Left cardiac atrium (tissue), 4 donors: ENCODE data around the gene VIPR1. TPM values are rescaled to one million over a fixed set of nuclear protein-coding genes. Genes with fewer than 3 reads are reported as not detected.

Experiments
- ATAC-seq, 2 donors: fragments of 200-7000 bp; cut with Tn5 transposase; one replicate each; pipeline ENCODE4 v1.9.1; 2020; ENCODE audit warnings: mild to moderate bottlenecking in 2 of 2, moderate library complexity in 2 of 2
- DNase-seq: peaks from one replicate; pipeline ENCODE4 v3.0.0-alpha.2; 2020
- intact Hi-C, 2 donors: fragments of 100-400 bp; cut with DNase I; formaldehyde crosslinking; loops; one replicate each; pipeline versions ENCODE4 v1.14.1 to v1.15.1; 2022 to 2023
- total RNA-seq, 2 donors: library from RNA; stranded (reverse); fragmentation: NEBNext Ultra II Directional; extraction: Animal tissue kit (Norgen Biotek cat#: 25700); gene quantifications; one replicate each; pipeline ENCODE4 v1.2.1, GENCODE V29; 2021
- donor health status: DM: no; HTN: yes; CAD: no.
- donor health status: DM: no; HTN: yes; CAD: no; lungs with severe emphysema.
- donor health status: DM: yes; HTN: yes; CAD: no.
- donor health status: Dilated cardiomyopathy.

VIPR1 gene
- total RNA-seq, 2 donors from 2014 or later = 4.9 to 5.9 TPM

DNA sequence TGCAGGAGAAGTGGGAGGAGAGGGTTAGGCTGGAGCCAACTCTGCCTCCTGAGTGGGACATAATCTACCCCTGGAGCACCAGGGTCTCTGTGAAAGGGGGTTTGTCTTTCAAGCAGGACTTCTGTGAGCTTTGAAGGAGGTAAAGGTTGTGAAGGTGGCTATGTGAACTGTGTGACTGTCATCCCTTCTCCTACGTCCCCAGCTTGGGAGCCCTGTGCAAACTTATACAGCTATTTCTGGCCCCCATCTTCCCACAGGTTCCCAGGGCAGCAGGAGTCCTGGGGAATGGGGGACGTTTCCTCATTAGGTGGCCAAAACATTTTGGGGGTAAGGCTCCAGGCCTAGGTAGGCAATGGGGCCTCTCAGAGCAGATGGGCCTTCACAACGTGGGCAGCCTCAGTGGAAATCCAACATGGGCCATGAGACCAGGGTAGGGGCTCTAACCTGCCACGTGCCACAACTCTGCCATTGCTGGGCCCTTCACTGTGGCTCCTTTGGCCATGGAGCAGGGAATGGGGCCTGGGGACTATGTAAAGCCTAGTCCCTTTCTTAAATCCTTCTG is 3.5 kb downstream of the VIPR1 start:
- ATAC-seq (no peak), DNase-seq (no peak)
- intact Hi-C loops = no loop called here

DNA sequence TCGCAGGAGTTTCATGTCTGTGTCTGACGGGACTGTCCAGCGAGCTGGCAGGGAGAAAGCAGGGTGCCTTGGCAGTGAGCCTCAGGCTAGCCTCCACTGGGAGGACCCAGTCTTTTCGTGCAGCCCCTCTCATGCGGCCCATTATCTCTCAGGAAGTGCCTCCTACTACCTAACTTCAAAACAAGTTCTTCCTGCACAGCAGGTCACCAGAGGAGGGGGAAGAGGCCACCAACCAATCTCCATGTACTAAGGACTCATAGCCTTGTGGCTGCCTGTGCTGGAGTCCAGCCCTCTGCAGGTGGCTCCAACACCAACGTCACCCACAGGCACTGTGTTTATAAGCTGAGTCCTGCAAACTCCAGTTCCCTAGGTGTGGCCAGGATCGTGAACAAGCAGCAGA is 4.8 kb downstream of the VIPR1 start:
- ATAC-seq = no peak
- intact Hi-C loops = no loop called here
- DNase-seq = no peak

DNA sequence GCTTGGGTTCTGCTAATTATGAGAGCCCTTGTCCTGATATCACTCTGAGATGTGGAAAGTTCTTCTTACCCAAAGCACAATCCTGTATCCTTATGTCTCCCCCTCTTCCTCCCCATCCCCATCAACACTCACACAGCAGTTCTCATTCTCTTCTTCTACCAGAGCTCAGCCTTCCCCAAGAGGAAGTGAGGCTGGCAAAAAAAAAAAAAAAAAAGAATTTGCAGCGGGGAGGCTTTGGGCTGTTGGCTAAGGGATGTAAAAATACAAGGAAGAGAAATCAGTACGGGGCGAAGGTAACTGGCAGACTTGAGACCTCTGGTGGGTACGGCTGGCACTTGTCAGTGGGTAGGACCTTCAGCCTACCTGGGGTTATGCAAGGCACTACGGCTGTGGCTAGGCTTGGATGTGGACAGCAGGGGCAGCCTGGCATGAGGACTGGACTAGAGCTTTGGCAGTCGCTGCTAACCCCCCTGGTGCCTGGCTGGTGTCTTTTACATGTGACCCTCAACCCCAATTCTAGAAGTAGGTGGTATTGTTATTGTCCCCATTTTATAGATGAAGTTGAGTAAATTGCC is 5.4 kb downstream of the VIPR1 start:
- ATAC-seq (no peak), DNase-seq (no peak)
- intact Hi-C loops = no loop called here

DNA sequence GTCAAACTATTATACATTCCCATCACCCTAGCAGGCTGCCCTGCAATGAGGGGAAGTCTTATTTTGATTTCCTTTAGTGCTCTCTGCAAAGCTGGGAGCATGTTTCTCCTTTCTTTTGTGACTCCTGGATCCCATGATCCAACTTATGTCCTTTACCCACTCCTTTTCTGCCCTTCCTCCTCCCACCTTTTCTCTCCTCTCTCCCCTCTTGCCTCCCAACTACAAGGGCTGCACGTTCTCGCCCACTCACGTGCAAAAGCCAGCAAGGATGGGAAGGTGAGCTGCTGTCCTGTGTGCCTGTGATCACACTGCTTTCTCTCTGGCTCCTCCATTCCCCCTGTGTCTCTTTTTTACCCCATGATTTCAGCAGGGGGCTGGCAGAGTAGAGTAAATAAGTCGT is 6.1 kb downstream of the VIPR1 start:
- intact Hi-C loops = no loop called here
- ATAC-seq (no peak), DNase-seq (no peak)

GRCh38 chr3:42509111-42509510 is 6.7 kb downstream of the VIPR1 start:
- intact Hi-C loops = no loop called here
- DNase-seq (no peak), ATAC-seq (no peak)

GRCh38 chr3:42510325-42510724 is 7.9 kb downstream of the VIPR1 start:
- intact Hi-C loops = no loop called here
- no peak for DNase-seq
- ATAC-seq = peak in 1 of 2 donors; percentile 20

- intact Hi-C loops = no loop called here
- peak in 1 of 2 donors; percentile 27 for ATAC-seq
- DNase-seq = no peak
These were observed 8.8 kb downstream of the VIPR1 start for GRCh38 chr3:42511201-42511600.

DNA sequence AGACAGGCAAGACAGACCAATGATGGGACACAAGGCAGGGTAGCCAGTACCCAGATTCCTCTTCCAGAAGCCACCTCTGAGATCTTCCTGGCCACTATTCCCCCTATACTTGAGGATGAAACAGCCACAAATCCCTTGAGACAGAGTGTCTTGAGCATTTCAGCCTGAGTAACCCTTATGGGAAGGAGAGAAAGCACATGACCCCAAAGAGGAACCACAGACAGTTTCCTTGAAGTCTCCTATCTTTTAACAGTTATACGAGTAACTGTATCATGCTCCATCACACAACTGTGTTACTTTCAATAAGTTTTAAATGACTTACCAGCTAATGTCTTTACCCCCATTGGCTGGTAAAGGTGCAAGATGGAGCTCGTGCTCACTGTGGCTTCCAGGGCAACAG is 9.3 kb downstream of the VIPR1 start:
- intact Hi-C loops = no loop called here
- no peak for ATAC-seq
- no peak for DNase-seq

GRCh38 chr3:42513121-42513520 is 10.7 kb downstream of the VIPR1 start:
- ATAC-seq (no peak), DNase-seq (peak; percentile 21)
- intact Hi-C loops = no loop called here

- ATAC-seq = no peak
- peak; percentile 11 for DNase-seq
- intact Hi-C loops = no loop called here
These were observed 11.1 kb downstream of the VIPR1 start for GRCh38 chr3:42513521-42513920.

GRCh38 chr3:42514876-42515275 is 12.4 kb downstream of the VIPR1 start:
- no peak for DNase-seq
- ATAC-seq = no peak
- intact Hi-C loops = no loop called here

- peak; percentile 82 to 86 for ATAC-seq
- DNase-seq = peak; percentile 76
- intact Hi-C loops = no loop called here
These were observed 13.0 kb downstream of the VIPR1 start for GRCh38 chr3:42515391-42515916.

GRCh38 chr3:42515976-42516375 is 13.5 kb downstream of the VIPR1 start:
- DNase-seq (peak; percentile 14), ATAC-seq (no peak)
- intact Hi-C loops = no loop called here

DNA sequence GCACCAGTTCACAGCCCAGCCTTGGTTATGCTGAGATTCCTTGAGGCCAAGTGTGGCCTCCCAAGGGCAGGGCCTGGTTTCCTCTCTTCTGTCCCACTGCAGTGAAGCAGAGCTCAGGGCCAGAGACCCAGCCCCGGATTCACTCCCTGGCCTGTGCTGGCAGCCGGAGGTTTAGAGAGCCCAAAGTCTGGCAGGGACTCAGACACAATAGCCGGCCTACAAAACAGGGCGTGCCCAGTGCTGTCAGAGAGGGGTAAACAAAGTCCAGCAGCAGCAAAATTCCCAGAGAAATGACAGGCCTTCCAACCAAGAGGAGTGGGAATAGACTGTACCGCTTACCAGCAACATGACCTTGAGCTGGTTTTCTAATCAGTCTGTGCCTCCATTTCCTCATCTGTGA is 14.0 kb downstream of the VIPR1 start:
- peak; percentile 62 for DNase-seq
- peak in 1 of 2 donors; percentile 28 for ATAC-seq
- intact Hi-C loops = no loop called here

DNA sequence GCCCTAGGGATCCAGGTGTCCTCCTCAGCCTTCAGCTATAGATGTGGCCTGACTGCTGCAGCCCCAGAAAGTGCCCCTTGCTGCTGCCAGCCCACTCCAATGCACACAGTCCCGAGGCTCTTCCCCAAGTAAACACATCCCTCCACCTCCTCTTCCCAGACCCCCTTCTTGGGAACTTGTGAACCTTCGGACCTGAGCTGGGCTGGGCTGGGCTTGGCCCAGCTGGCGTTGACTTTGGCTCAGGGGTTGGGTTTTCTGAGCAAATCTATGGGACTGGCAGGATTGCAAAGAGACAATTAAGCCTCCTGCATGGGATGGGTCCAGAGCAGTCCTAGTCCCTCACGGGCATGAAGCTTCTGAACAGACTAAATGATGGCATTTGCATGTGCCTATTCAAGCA is 14.7 kb downstream of the VIPR1 start:
- no peak for ATAC-seq
- peak; percentile 18 for DNase-seq
- intact Hi-C loops = no loop called here

- ATAC-seq (no peak), DNase-seq (peak; percentile 30)
- intact Hi-C loops = no loop called here
These were observed 16.5 kb downstream of the VIPR1 start for GRCh38 chr3:42518800-42519567.

- no peak for DNase-seq
- intact Hi-C loops = no loop called here
- no peak for ATAC-seq
These were observed 17.1 kb downstream of the VIPR1 start for GRCh38 chr3:42519568-42519962.

- DNase-seq = no peak
- ATAC-seq = no peak
- intact Hi-C loops = no loop called here
These were observed 17.9 kb downstream of the VIPR1 start for GRCh38 chr3:42520336-42520735.

GRCh38 chr3:42520906-42521305 is 18.5 kb downstream of the VIPR1 start:
- intact Hi-C loops = no loop called here
- DNase-seq (no peak), ATAC-seq (no peak)

DNA sequence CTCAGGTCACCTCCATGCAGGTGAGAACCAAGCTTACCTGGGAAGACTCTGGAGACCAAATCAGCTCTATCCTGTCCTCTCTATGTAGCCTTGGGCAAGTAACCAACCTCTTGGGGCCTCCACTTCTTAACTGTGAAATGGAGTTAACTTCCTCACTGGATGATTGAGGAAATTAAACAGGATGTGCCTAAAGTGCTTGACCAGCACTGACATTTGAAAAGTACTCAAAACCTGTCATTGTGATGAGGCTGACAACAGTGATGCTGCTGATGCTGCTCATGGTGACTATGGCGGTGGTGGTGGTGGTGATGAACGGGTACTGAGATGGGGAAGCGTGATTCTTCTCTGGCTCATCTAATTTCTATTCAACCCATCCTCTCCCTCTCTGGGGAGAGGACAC is 22.3 kb downstream of the VIPR1 start:
- DNase-seq (no peak), ATAC-seq (no peak)
- intact Hi-C loops = no loop called here

DNA sequence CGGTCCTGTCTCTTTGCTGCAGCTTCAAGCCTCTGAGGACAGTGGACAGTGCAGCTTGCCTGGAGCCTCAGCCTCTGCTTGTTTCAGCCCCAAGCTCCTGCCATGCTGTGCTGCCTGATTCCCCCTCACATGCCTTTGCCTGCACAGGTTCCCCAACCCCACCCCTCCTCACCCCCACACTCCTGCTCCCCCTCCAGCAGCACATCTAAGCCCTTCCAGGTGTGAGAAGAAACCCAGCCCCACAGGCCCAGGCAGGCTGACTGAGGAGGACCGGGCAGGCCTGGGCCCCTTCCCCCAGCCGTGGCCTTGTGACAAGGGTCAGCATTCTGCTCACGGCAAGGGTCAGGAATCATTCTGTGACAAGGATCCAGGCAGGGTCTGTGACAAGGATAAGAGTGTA is 22.8 kb downstream of the VIPR1 start:
- intact Hi-C loops = no loop called here
- no peak for ATAC-seq
- DNase-seq = no peak
